ENCODE results near the gene ZNF282.
"Not testable (repeated sequence)": the region's sequence is repeated elsewhere in the genome, so short reads cannot be mapped to it uniquely, and the experiment has no call there.

The ZNF282 gene

DNA sequence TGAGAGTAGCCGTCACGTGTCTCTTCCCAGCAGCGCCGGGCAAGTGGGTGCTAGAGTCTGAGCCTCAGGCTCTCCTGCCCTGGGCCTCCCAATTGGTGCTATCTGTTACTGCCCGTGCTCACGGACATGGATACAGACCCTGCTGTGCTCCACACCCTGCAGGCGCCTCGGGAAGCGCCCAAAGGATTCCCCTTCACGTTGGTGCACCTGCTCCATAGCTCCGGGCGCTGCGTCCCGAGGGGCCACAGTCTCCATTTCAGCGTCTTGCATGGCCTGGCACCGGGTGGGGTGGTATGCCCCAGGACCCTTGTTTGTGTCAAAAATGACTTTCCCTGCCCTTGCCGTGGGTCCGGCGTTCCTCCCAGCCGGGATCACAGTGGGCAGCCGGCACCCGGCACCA lies 30.3 kb downstream of the ZNF282 start:
- TF ChIP-seq ZFX (IDR thresholded peaks at IDR 0.05) (no peak), CTCF (conservative IDR thresholded peaks at IDR 0.05) (no peak)
- no peak overlapping the region for H3K27ac ChIP-seq

DNA sequence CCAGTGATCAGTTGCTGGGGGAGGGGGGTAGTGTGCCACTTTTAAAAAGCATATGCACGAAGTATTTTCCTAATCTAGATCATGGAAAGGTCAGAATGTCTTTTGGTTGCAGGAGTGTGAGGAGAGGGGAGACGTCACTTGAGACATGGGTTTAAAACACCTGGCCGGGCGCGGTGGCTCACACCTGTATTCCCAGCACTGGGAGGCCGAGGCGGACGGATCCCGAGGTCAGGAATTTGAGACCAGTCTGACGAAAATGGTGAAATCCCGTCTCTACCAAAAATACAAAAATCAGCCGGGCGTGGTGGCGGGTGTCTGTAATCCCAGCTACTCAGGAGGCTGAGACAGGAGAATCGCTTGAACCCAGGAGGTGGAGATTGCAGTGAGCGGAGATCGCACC lies 31.0 kb downstream of the ZNF282 start:
- not testable (repeated sequence) for H3K27ac ChIP-seq

- no peak overlapping the region for H3K27ac ChIP-seq
- no peak for TF ChIP-seq ZFX (IDR thresholded peaks at IDR 0.05)
- no peak for TF ChIP-seq CTCF (conservative IDR thresholded peaks at IDR 0.05)
These were observed 31.6 kb downstream of the ZNF282 start for GRCh38 chr7:149226840-149227494.

- TF ChIP-seq CTCF (conservative IDR thresholded peaks at IDR 0.05) (no peak), ZFX (IDR thresholded peaks at IDR 0.05) (no peak)
- no peak overlapping the region for H3K27ac ChIP-seq
These were observed 33.6 kb downstream of the ZNF282 start for GRCh38 chr7:149228831-149229471.

DNA sequence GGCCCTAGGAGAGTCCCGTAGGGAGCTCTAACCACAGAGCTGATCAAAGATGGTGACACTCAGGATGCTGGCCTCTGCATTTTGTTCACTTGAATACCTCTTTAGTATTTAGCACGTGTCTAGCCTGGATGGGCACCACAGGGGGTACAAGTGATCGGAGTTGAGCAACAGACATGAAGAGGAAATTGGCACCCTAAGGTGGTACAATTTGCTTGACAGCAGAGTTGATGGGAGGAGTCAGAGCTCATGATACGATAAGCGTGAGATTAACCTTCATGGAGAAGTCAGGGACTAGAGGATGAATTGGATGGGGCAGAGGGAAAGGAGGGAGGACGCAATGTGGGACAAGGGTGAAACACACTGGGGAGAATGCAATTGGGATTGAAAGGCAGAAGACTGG lies 34.2 kb downstream of the ZNF282 start:
- H3K27ac ChIP-seq = no peak overlapping the region
- TF ChIP-seq ZFX (IDR thresholded peaks at IDR 0.05) = no peak
- no peak for TF ChIP-seq CTCF (conservative IDR thresholded peaks at IDR 0.05)

- no peak overlapping the region for H3K27ac ChIP-seq
- TF ChIP-seq CTCF (conservative IDR thresholded peaks at IDR 0.05) (no peak), ZFX (IDR thresholded peaks at IDR 0.05) (no peak)
These were observed 37.0 kb downstream of the ZNF282 start for GRCh38 chr7:149232362-149232761.

DNA sequence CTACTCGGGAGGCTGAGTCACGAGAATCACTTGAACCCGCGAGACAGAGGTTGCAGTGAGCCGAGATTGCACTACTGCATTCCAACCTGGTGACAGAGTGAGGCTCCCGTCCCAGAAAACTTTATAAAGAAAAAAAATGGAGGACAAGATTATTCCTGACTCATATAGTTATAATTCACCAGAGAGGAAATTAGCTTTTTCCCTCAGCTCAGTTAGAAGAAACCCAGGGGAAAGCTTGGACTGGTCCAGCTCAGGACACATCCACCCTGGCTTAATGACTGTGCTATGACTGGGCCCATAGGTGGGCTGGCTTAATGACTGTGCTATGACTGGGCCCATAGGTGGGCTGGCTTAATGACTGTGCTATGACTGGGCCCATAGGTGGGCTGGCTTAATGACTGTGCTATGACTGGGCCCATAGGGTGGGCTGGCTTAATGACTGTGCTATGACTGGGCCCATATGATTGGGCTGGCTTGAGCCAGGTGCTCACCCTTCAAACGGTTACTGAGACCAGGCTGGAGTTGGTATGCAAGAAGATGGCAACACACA lies 38.4 kb downstream of the ZNF282 start:
- not testable (repeated sequence) for H3K27ac ChIP-seq

GRCh38 chr7:149237502-149237901 lies 42.2 kb downstream of the ZNF282 start:
- H3K27ac ChIP-seq = no peak overlapping the region; the same call in 1 of the 2 replicates
- TF ChIP-seq ZFX (IDR thresholded peaks at IDR 0.05) (no peak), CTCF (conservative IDR thresholded peaks at IDR 0.05) (no peak)
